Uterus (tissue), 2 donors: ENCODE results near the gene IDH3B.

Experiments
- CTCF ChIP-seq, 4 experiments: fragments of 200-600 bp in 2 of 4; fragments of 450-650 bp in 2 of 4; sonication (generic) in 2 of 4; IDR thresholded peaks; one replicate each; pipeline ENCODE4 v1.5.1; 2016 to 2019; ENCODE audit warnings: antibody characterized with exemption in 4 of 4, mild to moderate bottlenecking in 2 of 4, moderate library complexity in 1 of 4
- POLR2A ChIP-seq, 2 donors: fragments of 450-650 bp; IDR thresholded peaks; one replicate each; pipeline ENCODE4 v1.6.1; 2016; ENCODE audit warnings: antibody characterized with exemption in 2 of 2, mild to moderate bottlenecking in 1 of 2, moderate library complexity in 1 of 2

DNA sequence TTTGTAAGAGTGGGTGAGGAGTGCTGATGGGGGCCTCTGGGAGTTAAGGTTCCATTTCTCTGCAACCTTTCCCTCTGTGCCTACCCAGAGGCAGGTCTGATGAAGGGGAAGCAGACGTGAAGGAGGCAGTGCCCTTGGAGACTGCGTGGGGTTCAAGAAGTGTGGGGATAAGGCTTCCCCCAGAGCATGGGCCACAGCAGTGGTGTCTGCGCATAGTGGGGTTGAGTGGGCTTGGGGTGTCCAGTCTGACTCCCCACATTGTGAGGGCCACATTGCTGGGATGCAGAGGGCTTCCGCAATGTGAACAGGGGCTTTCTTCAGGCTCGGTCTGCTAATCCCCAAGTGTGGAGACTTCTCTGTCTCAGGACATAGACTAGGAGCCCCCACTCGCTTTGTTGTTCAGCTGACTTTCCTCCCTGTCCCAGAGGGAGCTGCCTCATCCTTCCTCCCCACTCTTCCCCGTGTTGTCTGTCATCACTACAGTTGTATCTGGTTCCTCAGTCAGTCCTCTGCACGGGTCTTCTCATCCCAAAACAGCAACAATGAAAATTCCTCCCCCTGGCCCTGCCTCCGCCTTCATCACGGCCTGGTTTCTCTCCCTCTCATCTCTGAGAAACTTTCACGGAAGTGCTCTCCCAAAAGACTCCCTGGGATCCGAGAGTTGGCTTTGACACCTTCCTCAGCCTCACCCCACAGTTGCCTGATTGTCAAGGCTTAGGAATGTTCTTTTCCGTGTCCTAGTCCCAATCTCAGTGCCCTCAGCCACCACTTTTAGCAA is 31.4 kb upstream of the IDH3B start:
- TF ChIP-seq POLR2A (IDR thresholded peaks at IDR 0.05) (no peak), CTCF (IDR thresholded peaks at IDR 0.05) (no peak)
